GM12872 (cell line): ENCODE measurements around the gene MYEOV.

Source experiments
- CTCF ChIP-seq: IDR thresholded peaks from 3 replicates; pipeline ENCODE4 v1.5.1; 2011; ENCODE audit warnings: low read depth, mild to moderate bottlenecking, low read length, moderate library complexity; ENCODE audit not compliant: insufficient read depth

The MYEOV gene

GRCh38 chr11:69295995-69296889, 2.3 kb downstream of the MYEOV start:
- TF ChIP-seq CTCF, result no peak

GRCh38 chr11:69296890-69297786, 3.2 kb downstream of the MYEOV start:
- TF ChIP-seq CTCF, result no peak

GRCh38 chr11:69297787-69298266, 3.9 kb downstream of the MYEOV start:
- TF ChIP-seq CTCF, result no peak

- TF ChIP-seq CTCF, result no peak
These were observed 4.5 kb downstream of the MYEOV start for GRCh38 chr11:69298267-69299022.

GRCh38 chr11:69299023-69299461, 5.1 kb downstream of the MYEOV start:
- no peak for TF ChIP-seq CTCF

GRCh38 chr11:69299572-69299971, 5.6 kb downstream of the MYEOV start:
- no peak for TF ChIP-seq CTCF
